OCI-LY1 (cell line): ENCODE results near the gene CEP164.

ENCODE experiments used
- H2AFZ ChIP-seq: fragments of 200-600 bp; sonication (generic), shearing (Covaris generic); 2 replicates; pipeline ENCODE4 v1.6.0; 2014; ENCODE audit warnings: antibody characterized with exemption, mild to moderate bottlenecking, low read length
- H3F3A ChIP-seq: fragments of 200-600 bp; sonication (generic), shearing (Covaris generic); 2 replicates; pipeline ENCODE4 v1.6.0; 2014; ENCODE audit warnings: mild to moderate bottlenecking, antibody characterized with exemption, low read length, moderate library complexity; ENCODE audit not compliant: insufficient read depth
- H3K27ac ChIP-seq: fragments of 200-600 bp; sonication (generic); 2 replicates; pipeline ENCODE4 v1.5.1; 2014; ENCODE audit warnings: low read length, mixed run types, mild to moderate bottlenecking, low read depth; ENCODE audit not compliant: poor library complexity, severe bottlenecking
- H3K27me3 ChIP-seq: fragments of 200-600 bp; sonication (generic); 2 replicates; pipeline ENCODE4 v1.6.0; 2014; ENCODE audit warnings: antibody characterized with exemption, mild to moderate bottlenecking, low read length, moderate library complexity; ENCODE audit not compliant: insufficient read depth
- H3K36me3 ChIP-seq: fragments of 200-600 bp; sonication (generic); 2 replicates; pipeline ENCODE4 v1.6.1; 2014; ENCODE audit warnings: mild to moderate bottlenecking, antibody characterized with exemption, low read length, moderate library complexity, mixed read lengths; ENCODE audit not compliant: insufficient read depth
- H3K4me1 ChIP-seq: fragments of 200-600 bp; sonication (generic); 2 replicates; pipeline ENCODE4 v1.5.1; 2014; ENCODE audit warnings: mild to moderate bottlenecking, low read length, moderate library complexity; ENCODE audit not compliant: insufficient read depth, severe bottlenecking
- H3K4me2 ChIP-seq: fragments of 200-600 bp; sonication (generic), shearing (Covaris generic); 2 replicates; pipeline ENCODE4 v1.6.1; 2014; ENCODE audit warnings: low read length
- H3K4me3 ChIP-seq: fragments of 200-600 bp; sonication (generic); 2 replicates; pipeline ENCODE4 v1.5.1; 2014; ENCODE audit warnings: low read length, low read depth, mild to moderate bottlenecking, mixed read lengths; ENCODE audit not compliant: poor library complexity, severe bottlenecking
- H3K79me2 ChIP-seq: fragments of 200-600 bp; shearing (Covaris generic); 2 replicates; pipeline ENCODE4 v1.6.1; 2016; ENCODE audit warnings: mixed run types, low read length, mixed read lengths; ENCODE audit not compliant: insufficient read depth
- H3K9ac ChIP-seq: fragments of 200-600 bp; sonication (generic), shearing (Covaris generic); 2 replicates; pipeline ENCODE4 v1.6.1; 2014; ENCODE audit warnings: mild to moderate bottlenecking, low read length, mixed read lengths
- H3K9me2 ChIP-seq: fragments of 200-600 bp; sonication (generic), shearing (Covaris generic); 2 replicates; pipeline ENCODE4 v1.6.1; 2014; ENCODE audit warnings: low read depth, mild to moderate bottlenecking, low read length, mixed read lengths
- H3K9me3 ChIP-seq: fragments of 200-600 bp; shearing (Covaris generic); 2 replicates; pipeline ENCODE4 v1.6.1; 2014; ENCODE audit warnings: low read length, mixed read lengths
- H4K20me1 ChIP-seq: fragments of 200-600 bp; sonication (generic), shearing (Covaris generic); 2 replicates; pipeline ENCODE4 v1.6.0; 2016; ENCODE audit warnings: mild to moderate bottlenecking, low read length; ENCODE audit not compliant: insufficient read depth
- CTCF ChIP-seq: fragments of 200-600 bp; sonication (generic), shearing (Covaris generic); IDR thresholded peaks from 2 replicates; pipeline ENCODE4 v1.5.1; 2017; ENCODE audit warnings: mild to moderate bottlenecking, antibody characterized with exemption, low read length, moderate library complexity, mixed read lengths
- EZH2 ChIP-seq: fragments of 200-600 bp; sonication (generic), shearing (Covaris generic); IDR thresholded peaks from 2 replicates; pipeline ENCODE4 v1.8.0; 2017; ENCODE audit warnings: borderline replicate concordance, mixed run types, mild to moderate bottlenecking, antibody characterized with exemption, low read length, moderate library complexity, mixed read lengths

Gene CEP164

GRCh38 chr11:117462183-117462863, 134.7 kb downstream of the CEP164 start:
- Histone ChIP-seq H3K27ac (no peak overlapping the region), H3K4me2 (no peak overlapping the region), H3K9ac (no peak overlapping the region), H3K36me3 (no peaks in the 10 kb centered on the region), H4K20me1 (no peaks in the 10 kb centered on the region), H3K27me3 (no peaks in the 10 kb centered on the region), H3K79me2 (no peaks in the 10 kb centered on the region), H3K9me2 (no peaks in the 10 kb centered on the region), H3K4me1 (no peaks in the 10 kb centered on the region), H3K9me3 (no peaks in the 10 kb centered on the region), H2AFZ (no peak overlapping the region), H3F3A (no peaks in the 10 kb centered on the region), H3K4me3 (no peak overlapping the region)
- no peak for TF ChIP-seq EZH2
- TF ChIP-seq CTCF = no peak

GRCh38 chr11:117462864-117463247, 135.2 kb downstream of the CEP164 start:
- Histone ChIP-seq H3K27me3 (no peaks in the 10 kb centered on the region), H3K27ac (no peak overlapping the region), H3F3A (no peaks in the 10 kb centered on the region), H3K4me1 (no peaks in the 10 kb centered on the region), H2AFZ (no peak overlapping the region), H3K4me2 (no peak overlapping the region), H3K9me3 (no peaks in the 10 kb centered on the region), H3K4me3 (no peak overlapping the region), H3K9me2 (no peaks in the 10 kb centered on the region), H3K79me2 (no peaks in the 10 kb centered on the region), H3K9ac (no peak overlapping the region), H3K36me3 (no peaks in the 10 kb centered on the region), H4K20me1 (no peaks in the 10 kb centered on the region)
- TF ChIP-seq CTCF (no peak), EZH2 (no peak)
